ENCODE results near the gene GNS. TPM values are rescaled to one million over a fixed set of nuclear protein-coding genes. Genes with fewer than 3 reads are reported as not detected.
"Not testable (repeated sequence)": the region's sequence is repeated elsewhere in the genome, so short reads cannot be mapped to it uniquely, and the experiment has no call there.

The GNS gene
- polyA plus RNA-seq, 1 donor from 2014 or later, result 24.2 TPM

DNA sequence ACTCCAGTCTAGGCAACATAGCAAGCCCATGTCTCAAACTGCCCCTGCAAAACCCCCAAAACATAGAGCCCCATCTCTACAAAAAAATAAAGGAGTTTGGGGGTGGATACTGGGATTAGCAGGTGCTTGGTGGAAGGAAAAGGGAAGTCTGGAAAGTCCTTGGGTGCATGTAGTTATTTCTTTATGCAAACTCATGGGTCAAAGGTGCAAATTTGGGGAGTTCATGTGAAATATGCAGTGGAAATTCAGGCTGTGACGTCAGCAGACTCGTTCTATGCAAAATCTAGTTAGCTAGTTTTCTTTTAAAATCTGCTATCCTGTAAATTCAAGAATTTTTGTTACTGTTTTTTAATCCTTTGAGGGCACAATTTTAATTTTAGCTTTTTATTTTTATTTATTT is 51.3 kb downstream of the GNS start:
- H3K4me3 Mint-ChIP-seq, result no peak overlapping the region
- H3K4me1 Mint-ChIP-seq, result peaks cover 0 to 4% (median 2%) of the 10 kb centered on the region in 3 donors
- no peak overlapping the region for H3K27ac Mint-ChIP-seq
- no peaks in the 10 kb centered on the region for H3K27me3 Mint-ChIP-seq
- peaks cover 5% of the 10 kb centered on the region for H3K36me3 Mint-ChIP-seq
- H3K9me3 Mint-ChIP-seq, result no peaks in the 10 kb centered on the region

GRCh38 chr12:64707362-64707761 is 51.8 kb downstream of the GNS start:
- peaks cover 5% of the 10 kb centered on the region for H3K36me3 Mint-ChIP-seq
- H3K9me3 Mint-ChIP-seq, result no peaks in the 10 kb centered on the region
- H3K4me3 Mint-ChIP-seq, result no peak overlapping the region
- H3K27ac Mint-ChIP-seq, result no peak overlapping the region
- peaks cover 0 to 4% (median 2%) of the 10 kb centered on the region in 3 donors for H3K4me1 Mint-ChIP-seq
- no peaks in the 10 kb centered on the region for H3K27me3 Mint-ChIP-seq

DNA sequence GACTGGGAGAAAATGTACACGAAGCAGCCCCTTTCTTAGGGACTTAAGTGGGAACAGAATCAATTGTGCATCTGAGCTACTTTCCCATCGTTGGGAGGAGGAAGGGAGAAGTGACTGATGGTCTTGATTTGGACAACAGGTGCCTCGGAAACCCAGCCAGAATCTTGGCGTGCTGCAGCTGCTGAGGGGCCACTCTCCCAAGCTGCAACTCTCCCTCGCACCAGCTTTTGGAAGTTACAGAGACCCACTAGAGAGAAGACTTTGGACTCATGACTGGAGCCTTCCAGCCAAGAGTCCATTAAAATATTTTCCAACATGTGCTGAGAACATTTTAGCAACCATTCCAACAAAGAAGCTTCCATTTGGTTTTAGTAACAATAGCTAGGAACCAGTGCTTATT is 52.3 kb downstream of the GNS start:
- no peaks in the 10 kb centered on the region for H3K9me3 Mint-ChIP-seq
- H3K4me3 Mint-ChIP-seq, result no peak overlapping the region
- H3K36me3 Mint-ChIP-seq, result peaks cover 5% of the 10 kb centered on the region
- H3K4me1 Mint-ChIP-seq, result peaks cover 0 to 4% (median 2%) of the 10 kb centered on the region in 3 donors
- peak overlapping the region in 1 of 3 donors; percentile 58 for H3K27ac Mint-ChIP-seq
- H3K27me3 Mint-ChIP-seq, result no peaks in the 10 kb centered on the region

GRCh38 chr12:64706306-64706705 is 52.9 kb downstream of the GNS start:
- peak overlapping the region in 1 of 3 donors; percentile 58 for H3K27ac Mint-ChIP-seq
- H3K9me3 Mint-ChIP-seq, result no peaks in the 10 kb centered on the region
- H3K27me3 Mint-ChIP-seq, result no peaks in the 10 kb centered on the region
- H3K4me3 Mint-ChIP-seq, result no peak overlapping the region
- H3K36me3 Mint-ChIP-seq, result peaks cover 3% of the 10 kb centered on the region
- peaks cover 1 to 6% (median 2%) of the 10 kb centered on the region in 3 donors for H3K4me1 Mint-ChIP-seq

DNA sequence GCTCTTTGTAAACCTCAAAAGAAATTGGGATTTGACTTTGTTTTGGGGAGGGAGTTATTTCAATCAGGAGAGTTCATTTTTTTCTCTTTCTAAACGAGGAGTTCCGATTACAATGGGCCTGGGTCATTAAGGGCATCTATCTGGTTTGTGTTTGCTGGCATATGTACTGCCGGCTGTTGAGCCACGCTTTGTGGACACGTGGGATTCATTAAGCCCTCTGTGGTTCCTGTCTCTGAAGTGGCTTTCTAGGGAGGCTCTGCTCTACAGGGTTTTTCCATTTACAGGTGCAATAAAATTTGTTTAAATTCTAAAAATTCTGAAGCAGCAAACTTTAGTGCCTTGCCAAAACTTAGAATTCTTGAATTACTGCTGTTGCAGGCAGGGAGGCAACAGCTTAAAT is 57.9 kb downstream of the GNS start:
- no peaks in the 10 kb centered on the region for H3K9me3 Mint-ChIP-seq
- peak overlapping the region; percentile 60 to 67 (median 60) for H3K27ac Mint-ChIP-seq
- H3K4me1 Mint-ChIP-seq, result peaks cover 14 to 23% (median 21%) of the 10 kb centered on the region in 3 donors
- no peak overlapping the region for H3K4me3 Mint-ChIP-seq
- H3K36me3 Mint-ChIP-seq, result no peaks in the 10 kb centered on the region
- H3K27me3 Mint-ChIP-seq, result no peaks in the 10 kb centered on the region

DNA sequence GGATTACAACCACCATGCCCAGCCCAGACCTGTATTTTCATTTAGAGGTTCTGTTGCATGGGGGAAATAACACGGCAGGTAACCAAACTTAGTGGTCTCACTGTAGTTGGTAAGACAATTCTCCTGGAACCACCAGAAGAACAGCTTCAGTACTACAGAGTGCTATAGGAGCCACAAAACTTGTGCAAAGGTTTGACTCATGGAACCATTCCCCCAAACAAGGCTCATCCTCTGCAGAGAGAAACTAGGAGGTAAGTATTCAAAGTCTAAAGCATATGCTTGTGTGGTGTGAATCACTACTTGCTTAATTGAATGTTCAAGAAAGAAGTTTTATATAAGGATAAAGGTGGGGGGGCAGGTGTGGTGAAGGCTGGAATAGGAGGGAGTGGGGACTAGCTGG is 58.7 kb downstream of the GNS start:
- H3K4me1 Mint-ChIP-seq, result peaks cover 17 to 25% (median 23%) of the 10 kb centered on the region in 3 donors
- H3K27ac Mint-ChIP-seq, result peak overlapping the region; percentile 60 to 67 (median 60)
- no peaks in the 10 kb centered on the region for H3K36me3 Mint-ChIP-seq
- H3K27me3 Mint-ChIP-seq, result no peaks in the 10 kb centered on the region
- no peaks in the 10 kb centered on the region for H3K9me3 Mint-ChIP-seq
- H3K4me3 Mint-ChIP-seq, result peak overlapping the region in 1 of 4 donors; percentile 59

DNA sequence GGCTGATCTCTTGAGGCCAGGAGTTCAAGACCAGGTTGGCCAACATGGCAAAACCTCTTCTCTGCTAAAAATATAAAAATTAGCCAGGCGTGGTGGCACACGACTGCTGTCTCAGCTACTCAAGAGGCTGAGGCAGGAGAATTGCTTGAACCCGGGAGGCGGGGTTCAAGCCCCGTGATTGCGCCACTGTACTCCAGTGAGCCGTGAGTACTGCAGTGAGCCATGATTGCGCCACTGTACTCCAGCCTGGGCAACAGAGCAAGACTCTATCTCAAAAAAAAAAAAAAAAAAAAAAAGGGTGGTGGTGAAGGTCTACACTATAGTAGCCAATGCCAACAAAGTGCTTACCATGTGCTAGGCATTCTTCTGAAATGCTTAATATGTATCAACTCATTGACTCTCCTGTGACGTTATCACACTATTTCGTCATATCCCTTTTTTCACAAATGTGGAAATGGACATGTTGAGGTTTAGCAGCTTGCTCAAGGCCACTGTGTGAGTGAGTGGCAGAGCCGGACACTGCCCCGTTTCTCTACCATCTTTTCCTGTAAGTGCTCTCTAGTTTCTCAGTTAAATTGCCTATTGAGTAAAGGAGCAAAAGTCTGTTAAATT is 59.6 kb downstream of the GNS start:
- Mint-ChIP-seq H3K9me3 (no peaks in the 10 kb centered on the region), H3K36me3 (no peaks in the 10 kb centered on the region), H3K27me3 (no peaks in the 10 kb centered on the region), H3K4me1 (peaks cover 20 to 25% (median 22%) of the 10 kb centered on the region in 3 donors), H3K27ac (peak overlapping the region in 1 of 3 donors; percentile 60), H3K4me3 (no peak overlapping the region)

- no peaks in the 10 kb centered on the region for H3K27me3 Mint-ChIP-seq
- H3K4me1 Mint-ChIP-seq, result peaks cover 23 to 30% (median 24%) of the 10 kb centered on the region in 3 donors
- peak overlapping the region in 2 of 3 donors; percentile 18 to 39 for H3K27ac Mint-ChIP-seq
- no peaks in the 10 kb centered on the region for H3K9me3 Mint-ChIP-seq
- peaks cover 2% of the 10 kb centered on the region for H3K36me3 Mint-ChIP-seq
- peak overlapping the region in 1 of 4 donors; percentile 43 for H3K4me3 Mint-ChIP-seq
These were observed 63.0 kb downstream of the GNS start for GRCh38 chr12:64696080-64696741.

- Mint-ChIP-seq H3K27me3 (no peaks in the 10 kb centered on the region), H3K4me1 (peaks cover 18 to 23% (median 21%) of the 10 kb centered on the region in 3 donors), H3K27ac (peak overlapping the region in 1 of 3 donors; percentile 84), H3K36me3 (peaks cover 2% of the 10 kb centered on the region), H3K4me3 (peak overlapping the region in 1 of 4 donors; percentile 6), H3K9me3 (no peaks in the 10 kb centered on the region)
These were observed 63.7 kb downstream of the GNS start for GRCh38 chr12:64695550-64695949.

GRCh38 chr12:64694130-64695040 is 64.8 kb downstream of the GNS start:
- H3K4me1 Mint-ChIP-seq, result peaks cover 16 to 21% (median 18%) of the 10 kb centered on the region in 3 donors
- no peaks in the 10 kb centered on the region for H3K27me3 Mint-ChIP-seq
- H3K4me3 Mint-ChIP-seq, result peak overlapping the region in 1 of 4 donors; percentile 14
- H3K9me3 Mint-ChIP-seq, result no peaks in the 10 kb centered on the region
- H3K36me3 Mint-ChIP-seq, result peaks cover 2% of the 10 kb centered on the region
- H3K27ac Mint-ChIP-seq, result peak overlapping the region in 1 of 3 donors; percentile 64

DNA sequence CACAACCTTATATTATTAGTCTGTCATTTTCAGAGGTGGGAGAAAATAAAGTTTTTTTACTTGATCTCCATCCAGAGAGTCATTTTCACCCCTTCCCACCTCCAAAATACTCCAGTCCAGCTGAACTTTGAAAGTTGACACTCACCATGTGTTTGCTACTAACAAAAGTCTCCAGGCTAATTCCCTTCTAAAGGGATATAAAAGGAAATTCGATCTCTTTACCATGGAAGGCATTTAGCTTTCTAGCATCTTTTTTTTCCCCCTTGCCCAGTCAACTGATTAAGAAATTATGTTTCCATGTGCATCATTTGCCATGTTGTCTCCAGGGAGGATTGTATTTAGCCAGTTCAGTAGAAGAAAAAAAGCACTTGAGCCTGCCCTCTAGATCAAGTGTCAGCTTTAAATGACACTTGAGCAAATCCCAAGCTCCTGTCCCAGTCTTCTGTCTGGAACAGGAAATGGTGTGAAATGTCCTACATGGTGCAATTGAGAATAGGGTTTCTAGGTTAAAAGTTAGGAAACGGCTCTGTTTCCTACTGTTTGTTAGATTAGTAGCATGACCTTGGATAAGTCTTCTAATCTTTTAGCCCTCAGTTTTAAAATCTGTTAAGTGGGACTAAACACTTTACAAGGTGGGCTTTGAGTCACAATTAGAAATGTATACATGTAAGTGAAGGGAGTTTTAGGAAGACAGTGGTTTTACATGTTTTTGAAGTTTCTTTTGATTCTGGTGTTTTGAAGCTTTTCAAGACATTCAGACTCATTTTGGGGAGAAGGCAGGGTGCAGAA is 67.2 kb downstream of the GNS start:
- Mint-ChIP-seq H3K27ac (peak overlapping the region; percentile 53 to 89 (median 65)), H3K4me1 (peaks cover 10 to 18% (median 17%) of the 10 kb centered on the region in 3 donors), H3K27me3 (no peaks in the 10 kb centered on the region), H3K36me3 (peaks cover 2% of the 10 kb centered on the region), H3K4me3 (no peak overlapping the region), H3K9me3 (no peaks in the 10 kb centered on the region)

DNA sequence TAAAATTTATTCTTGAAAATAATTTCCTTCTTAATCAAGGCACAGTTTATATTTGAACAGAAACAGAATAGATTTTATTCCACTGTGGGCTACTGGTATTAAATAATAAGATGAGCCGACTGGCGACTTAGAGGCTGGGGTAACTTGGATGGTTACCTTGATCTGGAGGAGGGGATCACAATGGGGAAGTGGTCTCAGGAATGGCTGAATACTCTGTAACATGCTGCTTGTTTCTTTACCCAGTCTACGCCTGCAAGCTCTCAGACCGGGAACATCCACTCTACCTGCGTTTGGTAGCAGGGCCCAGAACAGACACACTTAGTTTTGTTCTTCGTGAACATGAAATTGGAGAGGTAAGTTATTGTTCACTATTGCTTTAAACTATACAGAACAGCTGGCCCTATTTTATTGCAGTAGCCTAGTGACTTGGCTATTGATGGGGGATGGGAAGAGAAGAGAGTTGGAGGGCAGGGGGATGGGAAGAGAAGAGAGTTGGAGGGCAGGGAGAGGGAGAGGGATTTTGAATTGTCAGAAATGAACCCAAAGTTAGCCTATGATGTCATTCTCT is 67.9 kb downstream of the GNS start:
- Mint-ChIP-seq H3K27me3 (no peaks in the 10 kb centered on the region), H3K4me3 (peak overlapping the region in 1 of 4 donors; percentile 24), H3K9me3 (no peaks in the 10 kb centered on the region), H3K27ac (peak overlapping the region; percentile 53 to 89 (median 65)), H3K36me3 (peaks cover 2% of the 10 kb centered on the region), H3K4me1 (peaks cover 5 to 14% (median 13%) of the 10 kb centered on the region in 3 donors)

DNA sequence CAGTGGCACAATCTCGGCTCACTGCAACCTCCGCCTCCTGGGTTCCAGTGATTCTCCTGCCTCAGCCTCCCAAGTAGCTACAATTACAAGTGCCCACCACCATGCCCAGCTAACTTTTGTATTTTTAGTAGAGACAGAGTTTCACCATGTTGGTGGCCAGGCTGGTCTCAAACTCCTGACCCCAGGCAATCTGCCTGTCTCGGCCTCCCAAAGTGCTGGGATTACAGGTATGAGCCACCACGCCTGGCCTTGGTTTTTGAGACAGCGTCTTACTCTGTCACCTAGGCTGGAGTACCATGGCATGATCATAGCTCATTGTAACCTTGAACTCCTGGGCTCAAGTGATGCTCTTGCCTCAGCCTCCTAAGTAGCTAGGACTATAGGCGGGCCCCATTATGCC is 69.0 kb downstream of the GNS start:
- H3K4me1 Mint-ChIP-seq, result peaks cover 3 to 10% (median 8%) of the 10 kb centered on the region in 3 donors
- H3K4me3 Mint-ChIP-seq, H3K27ac Mint-ChIP-seq, H3K9me3 Mint-ChIP-seq, H3K36me3 Mint-ChIP-seq, H3K27me3 Mint-ChIP-seq: not testable (repeated sequence)

- H3K4me1 Mint-ChIP-seq, result peaks cover 4 to 13% (median 6%) of the 10 kb centered on the region in 3 donors
These were observed 70.5 kb downstream of the GNS start for GRCh38 chr12:64688715-64689114.

More at GRCh38 chr12:64688715-64689114, 70.5 kb downstream of the GNS start:
- Mint-ChIP-seq H3K36me3 (no peaks in the 10 kb centered on the region), H3K27me3 (no peaks in the 10 kb centered on the region), H3K27ac (peak overlapping the region in 2 of 3 donors; percentile 35 to 67), H3K9me3 (no peaks in the 10 kb centered on the region), H3K4me3 (no peak overlapping the region)

All from IgD-negative memory B cell (primary cell).